GM12892 (cell line): ENCODE results near the gene ABCC4.

ENCODE experiments used
- POLR2A ChIP-seq: IDR thresholded peaks from 2 replicates; pipeline ENCODE4 v1.6.1; 2011; ENCODE audit warnings: low read depth, low read length, control low read depth
- POLR2AphosphoS5 ChIP-seq: IDR thresholded peaks from 2 replicates; pipeline ENCODE4 v1.6.1; 2011; ENCODE audit warnings: low read depth, low read length, control low read depth
- TAF1 ChIP-seq: IDR thresholded peaks from 2 replicates; pipeline ENCODE4 v1.6.1; 2011; ENCODE audit warnings: low read depth, mild to moderate bottlenecking, control low read depth, low read length, borderline replicate concordance

- TF ChIP-seq TAF1: no peak
- TF ChIP-seq POLR2A: no peak
- TF ChIP-seq POLR2AphosphoS5: no peak
These were observed 209.5 kb downstream of the ABCC4 start for GRCh38 chr13:95091755-95092154.
